ENCODE data around the gene NOTCH2.
"Not testable (repeated sequence)": the region's sequence is repeated elsewhere in the genome, so short reads cannot be mapped to it uniquely, and the experiment has no call there.

NOTCH2 gene

DNA sequence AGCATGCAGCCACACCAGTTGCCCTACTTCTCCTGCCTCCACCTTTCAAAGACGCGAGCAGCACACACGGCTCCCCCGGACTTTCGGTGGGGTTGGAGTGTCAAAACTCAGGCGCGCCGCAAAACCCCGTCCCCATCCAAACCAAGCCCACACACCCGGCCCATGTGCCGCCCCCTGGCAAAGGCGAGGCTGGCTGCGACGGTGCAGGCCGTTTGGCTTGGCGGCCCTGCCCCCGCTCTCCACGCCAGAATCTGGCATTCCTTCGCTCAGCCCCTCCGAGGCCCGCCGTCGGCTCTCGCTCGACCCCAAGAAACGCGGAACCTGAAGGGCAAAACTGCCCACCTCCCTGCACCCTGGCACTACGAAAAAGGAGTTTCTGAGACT lies 787 bp downstream of the NOTCH2 start:
- DNase-seq (ENCODE audit: low read depth), result peak; percentile 0

DNA sequence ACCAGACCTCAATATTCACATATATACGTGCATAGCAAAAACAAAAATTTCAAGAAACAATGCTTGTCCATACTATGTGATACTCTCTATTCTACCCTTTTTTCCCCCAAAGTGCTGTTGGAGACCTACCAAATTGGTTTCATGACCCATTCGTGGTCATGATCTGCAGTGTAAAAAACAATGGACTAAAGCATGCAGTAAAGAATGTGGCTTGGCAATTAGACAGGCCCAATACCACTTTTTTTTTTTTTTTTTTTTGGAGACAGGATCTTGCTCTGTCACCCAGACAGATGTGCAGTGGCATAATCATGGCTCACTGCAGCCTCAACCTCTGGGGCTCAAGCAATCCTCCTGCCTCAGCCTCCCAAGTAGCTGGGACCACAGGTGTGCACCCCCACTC lies 21.3 kb downstream of the NOTCH2 start:
- not testable (repeated sequence) for DNase-seq (ENCODE audit: low read depth)

DNA sequence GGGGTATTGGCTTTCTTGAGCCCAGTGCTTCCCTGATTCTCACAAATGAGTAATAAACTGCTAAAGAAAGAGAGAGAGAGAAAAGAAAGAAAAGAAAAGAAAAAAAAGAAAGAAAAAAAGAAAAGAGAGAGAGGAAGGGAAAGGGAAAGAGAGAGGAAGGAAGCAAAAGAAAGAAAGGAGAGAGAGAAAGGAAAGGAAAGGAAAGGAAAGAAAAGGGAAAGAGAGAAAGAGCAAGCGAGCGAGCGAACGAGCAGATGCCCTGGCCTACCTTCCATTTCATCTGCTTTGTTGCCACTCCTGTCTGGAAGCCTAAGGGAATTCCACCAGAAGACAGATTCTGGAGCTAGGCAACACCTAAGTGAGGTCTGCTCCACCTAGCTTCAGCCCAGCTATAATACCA lies 27.7 kb downstream of the NOTCH2 start:
- not testable (repeated sequence) for DNase-seq (ENCODE audit: low read depth)

DNA sequence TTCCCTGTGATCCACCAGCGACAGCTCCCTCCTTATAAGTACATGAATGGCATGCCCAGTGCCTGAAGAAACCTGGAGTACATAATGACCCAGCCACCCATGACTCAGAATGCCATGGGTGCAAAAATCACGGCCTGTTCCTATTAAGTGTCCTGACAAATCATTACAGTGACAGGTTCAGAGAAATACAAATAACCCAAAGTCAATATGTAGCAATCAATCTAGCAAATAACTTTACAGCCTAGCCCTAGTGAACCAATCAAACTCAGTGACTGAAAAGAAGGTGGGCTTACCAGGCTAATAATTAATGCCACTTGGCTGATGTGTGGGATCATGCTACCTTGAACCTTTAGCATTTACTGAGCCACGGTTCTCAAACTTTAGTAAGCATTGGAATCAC lies 37.2 kb downstream of the NOTCH2 start:
- not testable (repeated sequence) for DNase-seq (ENCODE audit: low read depth)

DNA sequence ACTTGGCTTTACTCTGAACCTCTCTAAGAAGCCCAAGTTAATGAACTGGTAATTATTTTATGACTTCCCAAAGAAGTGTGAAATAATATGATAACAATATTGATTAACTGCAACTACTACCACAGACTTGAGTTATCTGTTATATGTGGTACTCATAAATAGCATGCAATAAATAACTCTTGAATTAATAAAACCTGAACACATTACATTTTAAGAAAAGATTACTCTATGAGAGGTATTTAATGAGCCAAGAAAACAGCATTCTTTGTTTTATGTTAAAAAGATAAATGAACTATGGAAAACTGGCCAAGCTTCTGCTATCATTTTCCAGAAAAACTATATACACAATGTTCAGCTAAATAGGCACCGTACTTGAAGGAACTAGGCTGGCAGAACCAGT lies 45.7 kb downstream of the NOTCH2 start:
- DNase-seq (ENCODE audit: low read depth), result not testable (repeated sequence)

DNA sequence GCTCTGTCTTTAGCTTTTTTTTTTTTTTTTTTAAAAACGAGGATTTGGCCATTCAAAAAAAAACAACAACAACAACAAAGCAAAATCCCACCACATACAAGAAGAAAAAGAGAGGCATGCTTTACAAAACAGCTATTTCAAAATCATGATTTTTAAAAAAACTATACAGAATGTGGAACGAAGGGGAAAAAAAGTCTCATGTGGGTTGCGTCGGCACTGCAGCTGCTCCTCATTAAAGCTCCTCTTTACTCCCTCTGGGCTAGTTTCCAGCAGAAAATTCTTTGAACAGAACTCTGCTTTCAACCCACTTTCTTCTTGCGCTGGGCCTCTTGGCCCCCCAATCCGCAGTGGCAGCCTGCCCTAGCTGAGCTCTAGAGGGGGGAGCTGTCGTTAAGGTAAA lies 54.5 kb downstream of the NOTCH2 start:
- not testable (repeated sequence) for DNase-seq (ENCODE audit: low read depth)

DNA sequence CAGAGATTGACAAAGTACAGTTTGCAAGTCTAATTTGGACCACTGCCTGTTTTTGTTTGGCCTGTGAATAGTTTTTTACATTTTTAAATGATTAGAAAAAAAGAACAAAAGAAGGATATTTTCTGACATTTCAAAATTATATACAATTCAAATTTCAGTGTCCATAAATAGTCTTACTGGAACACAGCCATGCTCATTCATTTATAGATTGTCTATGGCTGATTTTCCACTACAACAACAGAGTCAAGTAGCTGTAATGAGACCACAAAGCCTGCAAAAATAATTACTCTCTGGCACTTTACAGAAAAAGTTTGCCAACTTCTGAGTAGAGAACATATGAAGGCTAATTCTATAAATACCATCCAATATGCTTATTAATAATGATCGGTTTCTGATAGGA lies 61.1 kb downstream of the NOTCH2 start:
- not testable (repeated sequence) for DNase-seq (ENCODE audit: low read depth)

DNA sequence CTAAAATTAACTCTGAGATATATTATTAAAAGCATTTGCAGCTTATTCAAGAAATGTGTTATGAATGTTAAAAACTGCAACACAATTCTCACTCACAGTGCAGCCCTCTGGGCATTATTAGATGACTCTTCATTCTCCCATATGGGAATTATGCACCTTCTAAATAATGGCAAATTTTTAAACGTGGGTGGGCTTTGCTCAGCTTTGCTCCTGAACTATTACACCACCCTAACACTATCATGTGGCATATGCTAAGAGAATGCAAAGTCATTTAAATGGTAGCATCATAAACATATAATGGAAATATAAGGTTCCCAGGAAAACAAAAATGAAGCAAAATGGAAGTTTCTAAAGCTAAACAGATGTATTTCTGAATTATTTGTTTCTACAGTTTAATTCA lies 61.6 kb downstream of the NOTCH2 start:
- not testable (repeated sequence) for DNase-seq (ENCODE audit: low read depth)

DNA sequence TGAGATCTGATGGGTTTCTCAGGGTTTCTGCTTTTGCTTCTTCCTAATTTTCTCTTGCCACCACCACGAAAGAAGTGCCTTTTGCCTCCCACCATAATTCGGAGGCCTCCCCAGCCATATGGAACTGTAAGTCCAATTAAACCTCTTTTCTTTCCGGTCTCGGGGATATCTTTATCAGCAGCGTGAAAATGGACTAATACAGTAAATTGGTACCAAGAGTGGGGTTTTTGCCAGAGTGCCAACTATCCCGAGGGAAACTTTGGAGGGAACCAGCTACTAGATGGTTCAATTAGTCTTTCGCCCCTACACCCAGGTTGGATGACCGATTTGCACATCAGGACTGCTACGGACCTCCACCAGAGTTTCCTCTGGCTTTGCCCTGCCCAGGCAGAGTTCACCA lies 68.4 kb downstream of the NOTCH2 start:
- DNase-seq (ENCODE audit: low read depth), result not testable (repeated sequence)

DNA sequence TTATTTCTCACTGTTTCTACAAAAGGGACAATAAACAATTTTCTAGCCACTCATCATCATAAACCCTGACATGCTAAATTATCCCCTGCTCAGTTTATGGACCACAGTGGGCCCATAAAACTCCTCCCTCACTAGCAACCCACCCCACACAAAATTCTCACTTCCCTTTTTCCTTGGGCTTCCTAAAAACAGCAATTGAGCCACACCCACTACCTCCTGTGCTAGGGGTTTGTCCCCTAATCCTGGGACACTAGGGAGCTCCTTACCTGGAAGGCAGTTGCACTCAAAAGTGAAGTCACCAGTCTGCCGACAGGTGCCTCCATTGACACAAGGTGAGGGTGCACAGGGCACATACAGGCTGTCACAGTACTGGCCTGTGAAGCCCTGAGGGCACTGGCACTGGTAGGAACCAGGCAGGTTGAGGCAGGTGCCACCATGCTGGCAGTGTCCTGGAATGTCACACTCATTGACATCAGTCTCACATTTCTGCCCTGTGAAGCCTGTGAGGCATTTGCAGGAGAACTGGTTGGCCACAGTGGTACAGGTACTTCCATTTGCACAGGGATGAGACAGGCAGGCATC lies 72.6 kb downstream of the NOTCH2 start:
- not testable (repeated sequence) for DNase-seq (ENCODE audit: low read depth)

DNA sequence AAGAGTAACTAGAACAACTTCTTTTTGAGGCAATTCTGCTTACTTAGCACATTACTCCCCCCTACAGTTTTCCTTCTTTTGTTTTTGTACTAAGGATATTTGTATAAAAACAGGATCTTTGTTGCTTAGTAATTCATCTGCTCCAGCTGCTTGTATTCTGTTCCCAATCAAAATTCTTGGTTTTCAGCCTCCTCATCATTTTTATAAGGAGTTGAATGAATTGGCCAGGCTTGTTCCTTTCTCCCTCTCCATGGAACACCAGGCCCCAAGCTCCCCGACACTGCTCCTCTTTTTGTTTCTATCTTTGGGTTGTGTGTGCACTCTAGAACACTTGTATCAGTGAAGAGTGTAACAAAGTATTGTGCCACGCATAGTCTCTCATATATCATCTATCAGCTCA lies 73.5 kb downstream of the NOTCH2 start:
- not testable (repeated sequence) for DNase-seq (ENCODE audit: low read depth)

DNA sequence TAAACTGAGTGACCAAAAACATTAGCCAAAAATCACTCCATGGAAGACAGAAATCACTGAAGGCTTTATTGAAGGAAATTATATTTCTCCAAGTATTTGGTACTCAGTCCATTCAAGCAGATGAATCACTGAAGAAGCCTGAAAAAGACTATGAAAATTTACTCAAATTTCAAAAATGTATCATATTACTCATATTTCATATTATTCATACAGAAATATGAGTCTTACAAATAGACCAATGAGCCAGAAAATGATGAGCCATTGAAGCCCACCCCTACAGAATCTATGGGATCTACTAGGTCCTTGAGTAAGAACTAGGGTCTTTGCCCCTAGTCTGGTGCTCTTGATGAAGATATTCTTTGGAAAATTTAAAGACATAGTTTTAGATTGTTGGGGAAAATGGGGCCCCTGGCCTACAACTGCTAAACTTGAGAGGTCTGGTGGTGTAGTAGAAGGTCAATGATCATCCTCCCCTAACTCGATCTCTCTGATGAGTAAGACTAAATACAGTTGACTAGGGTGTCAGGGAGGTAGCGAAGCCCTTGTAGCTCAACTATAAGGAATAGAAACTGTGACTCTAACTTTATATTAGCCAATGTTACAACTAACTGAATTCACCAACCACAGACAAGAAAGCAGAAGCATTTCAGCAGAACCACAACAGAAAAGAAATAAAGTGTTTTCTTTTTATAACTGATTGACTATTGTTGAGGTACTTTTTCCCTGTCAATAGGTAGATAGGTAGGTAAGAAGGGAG lies 81.0 kb downstream of the NOTCH2 start:
- DNase-seq (ENCODE audit: low read depth), result no peak

DNA sequence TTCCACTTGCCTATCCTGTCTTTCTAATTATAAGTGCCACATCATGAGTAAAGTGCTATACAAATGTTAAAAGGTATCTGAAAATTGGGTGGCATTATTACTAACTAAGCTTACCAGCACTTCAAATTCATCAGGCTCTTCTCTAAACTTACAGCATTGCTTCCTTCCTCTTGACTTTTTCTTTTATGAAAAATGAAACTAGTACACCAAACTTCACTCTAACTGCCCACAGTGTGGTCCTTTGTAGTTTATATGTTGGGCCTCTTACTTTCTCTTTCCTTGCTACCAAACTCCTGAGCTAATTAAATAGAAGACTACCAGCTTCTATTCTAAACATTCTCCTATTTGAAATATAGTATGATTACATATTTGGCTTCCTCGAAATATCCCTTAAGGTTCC lies 81.8 kb downstream of the NOTCH2 start:
- DNase-seq (ENCODE audit: low read depth), result no peak

DNA sequence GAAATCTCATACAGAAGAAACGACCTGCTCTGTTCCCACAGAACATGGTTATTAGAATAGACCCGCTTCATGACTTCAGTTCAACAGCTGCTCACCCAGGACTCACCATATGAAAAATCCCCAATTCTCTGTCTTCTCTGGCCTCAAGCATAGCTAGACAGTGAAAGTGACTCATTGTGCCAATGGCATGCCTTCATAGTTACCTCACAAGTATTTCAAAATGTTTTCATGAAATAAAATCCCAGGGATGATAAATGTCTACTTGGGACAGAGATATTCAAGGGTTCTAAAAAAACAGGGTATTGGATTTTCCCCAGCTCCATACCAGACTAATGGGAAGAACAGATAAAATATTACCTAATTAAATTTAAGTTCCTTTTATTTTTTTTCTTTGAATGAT lies 82.3 kb downstream of the NOTCH2 start:
- no peak for DNase-seq (ENCODE audit: low read depth)

DNA sequence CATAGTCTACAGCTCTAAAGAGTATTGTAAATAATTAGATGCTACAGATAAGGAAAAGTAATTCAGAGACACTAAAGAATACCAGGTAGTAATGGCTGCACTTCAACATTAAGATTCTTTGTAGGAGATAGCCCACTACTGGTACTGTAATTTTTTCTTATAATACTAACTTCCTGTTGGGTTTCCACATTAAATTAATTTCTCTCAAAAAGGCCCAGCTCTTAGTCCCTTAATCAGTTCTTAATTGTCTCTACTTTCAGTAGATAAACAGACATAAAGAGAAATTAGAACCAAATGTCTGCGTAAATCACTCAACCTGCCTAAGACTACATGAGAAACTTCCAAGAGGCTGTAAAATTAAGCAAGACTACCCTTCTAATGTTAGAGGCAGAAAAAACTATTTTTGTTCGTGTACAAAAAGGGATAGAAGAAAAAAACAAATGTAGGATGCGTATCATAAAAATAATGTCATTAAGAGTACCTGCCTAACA lies 83.4 kb downstream of the NOTCH2 start:
- DNase-seq (ENCODE audit: low read depth), result no peak

DNA sequence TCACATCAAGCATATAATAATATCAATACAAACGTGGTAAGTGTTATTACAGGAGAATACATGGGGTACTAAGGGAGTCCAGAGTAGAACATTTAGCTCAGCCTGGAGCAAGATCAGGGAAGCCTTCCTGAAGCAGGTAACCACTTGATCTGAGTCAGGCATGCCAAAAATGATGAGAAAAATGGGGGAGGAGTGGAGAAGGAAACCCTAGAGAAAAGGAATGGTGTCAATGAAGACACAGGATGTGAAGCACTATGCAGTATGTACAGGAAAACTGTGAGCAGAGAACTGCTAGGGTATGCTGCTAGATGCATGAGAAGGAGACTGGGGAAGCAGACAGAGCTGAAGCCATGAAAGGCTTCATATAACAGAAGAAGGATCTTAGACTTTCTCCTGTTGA lies 84.7 kb downstream of the NOTCH2 start:
- DNase-seq (ENCODE audit: low read depth), result no peak

DNA sequence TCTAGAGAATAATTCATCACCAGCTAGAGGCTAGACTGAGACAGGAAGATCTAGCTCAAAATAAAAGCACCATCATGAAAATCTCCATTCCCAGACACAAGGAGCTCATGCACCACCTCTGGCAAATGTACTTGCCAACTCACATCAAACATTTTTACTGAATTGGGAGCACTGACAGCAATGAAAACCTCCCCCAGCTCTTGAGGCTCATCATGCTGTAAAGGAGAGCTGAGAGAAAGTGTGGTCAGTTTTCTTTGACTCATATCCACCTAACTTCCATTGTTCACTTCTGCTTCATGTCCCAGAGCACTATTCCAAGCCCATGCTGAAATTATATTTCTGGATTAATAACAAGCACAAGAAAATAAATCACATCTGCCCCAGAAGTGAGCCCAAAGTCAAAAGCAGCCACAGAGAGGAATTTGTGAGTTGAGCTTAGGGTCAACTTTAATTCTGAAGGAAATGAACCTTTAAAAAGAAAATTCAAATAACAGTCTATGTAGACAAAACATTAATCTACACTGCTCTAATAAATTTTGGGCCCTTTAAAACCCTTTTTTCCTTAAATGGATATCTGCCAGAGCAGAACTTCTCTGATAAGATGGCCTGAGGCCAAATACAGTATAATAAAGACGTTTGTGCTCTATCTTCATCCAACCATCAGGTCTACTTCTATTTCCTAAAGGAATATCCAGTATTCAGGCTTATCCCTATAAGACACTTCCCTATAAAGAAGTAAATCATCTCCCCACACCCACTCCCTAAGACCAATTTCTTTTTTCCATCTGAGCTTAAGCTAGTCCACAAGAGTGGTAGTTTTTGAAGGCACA lies 87.3 kb downstream of the NOTCH2 start:
- no peak for DNase-seq (ENCODE audit: low read depth)

DNA sequence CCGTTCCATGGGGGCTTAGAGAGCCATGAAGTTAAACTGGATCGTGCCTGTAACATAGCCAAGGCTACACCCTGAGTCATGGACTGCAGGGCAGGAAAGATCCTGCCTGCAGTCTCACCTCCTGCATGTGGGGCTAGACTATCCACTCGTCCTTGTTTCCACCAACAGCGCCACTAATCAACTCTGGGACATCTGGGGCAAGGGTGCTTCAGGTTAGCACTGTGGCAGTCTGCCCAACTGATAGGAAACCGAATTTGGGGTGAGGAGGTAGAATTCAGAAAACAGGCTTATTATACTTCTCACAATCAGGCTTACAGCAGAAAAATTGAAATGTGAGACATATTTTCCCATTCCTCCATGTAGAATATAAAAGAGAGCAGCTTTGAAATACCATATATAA lies 88.0 kb downstream of the NOTCH2 start:
- no peak for DNase-seq (ENCODE audit: low read depth)

DNA sequence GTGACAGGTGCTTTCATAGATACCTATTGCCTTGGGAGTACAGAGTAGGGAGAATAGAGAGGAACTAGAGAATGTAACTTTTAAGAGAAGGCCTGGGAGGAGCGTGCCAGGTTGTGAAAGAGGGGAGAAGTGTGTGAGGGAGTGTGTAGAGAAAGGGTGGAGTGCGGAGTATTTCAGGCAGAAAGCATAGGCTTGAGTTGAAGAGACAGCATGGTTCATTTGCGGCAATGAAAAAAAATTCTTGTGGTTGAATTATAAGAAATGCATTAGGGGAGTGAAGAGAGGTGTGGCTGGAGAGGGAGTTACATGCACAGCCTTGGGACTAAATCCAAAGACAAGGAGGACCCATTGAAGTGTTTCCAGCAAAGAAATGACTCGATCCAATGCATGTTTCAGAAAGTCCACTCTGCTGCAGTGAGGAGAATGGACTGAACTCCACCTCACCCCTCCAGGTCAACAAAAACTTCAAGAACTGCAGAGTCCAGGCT lies 91.4 kb downstream of the NOTCH2 start:
- no peak for DNase-seq (ENCODE audit: low read depth)

DNA sequence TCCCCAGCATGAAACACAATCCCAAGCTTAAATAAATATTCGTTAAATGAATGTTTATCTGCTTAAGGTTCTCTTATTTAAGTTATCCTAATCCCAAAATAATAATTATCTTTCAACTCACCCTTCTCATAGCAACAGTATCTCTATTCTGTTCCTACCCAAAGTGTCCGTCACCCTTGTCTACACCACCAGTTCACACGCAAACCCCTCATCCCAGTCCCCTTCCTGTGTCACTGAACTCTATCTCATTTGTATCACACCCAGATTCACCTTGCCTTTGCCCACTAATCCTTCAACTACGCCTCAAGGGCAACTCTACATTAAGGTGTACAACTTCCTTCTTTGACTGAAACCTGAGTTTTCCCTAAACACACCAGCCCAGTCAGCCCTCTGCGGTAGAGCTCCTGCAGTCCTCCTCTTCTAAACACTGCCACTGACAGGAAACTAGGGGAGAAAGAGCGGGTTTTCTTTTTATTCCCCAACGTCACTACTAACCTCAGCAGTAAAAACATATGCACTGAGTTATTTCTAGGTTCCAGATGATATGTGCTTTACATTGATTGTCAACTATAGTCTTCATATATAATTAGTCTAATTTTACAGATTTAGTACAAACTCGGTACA lies 92.2 kb downstream of the NOTCH2 start:
- not testable (repeated sequence) for DNase-seq (ENCODE audit: low read depth)

DNA sequence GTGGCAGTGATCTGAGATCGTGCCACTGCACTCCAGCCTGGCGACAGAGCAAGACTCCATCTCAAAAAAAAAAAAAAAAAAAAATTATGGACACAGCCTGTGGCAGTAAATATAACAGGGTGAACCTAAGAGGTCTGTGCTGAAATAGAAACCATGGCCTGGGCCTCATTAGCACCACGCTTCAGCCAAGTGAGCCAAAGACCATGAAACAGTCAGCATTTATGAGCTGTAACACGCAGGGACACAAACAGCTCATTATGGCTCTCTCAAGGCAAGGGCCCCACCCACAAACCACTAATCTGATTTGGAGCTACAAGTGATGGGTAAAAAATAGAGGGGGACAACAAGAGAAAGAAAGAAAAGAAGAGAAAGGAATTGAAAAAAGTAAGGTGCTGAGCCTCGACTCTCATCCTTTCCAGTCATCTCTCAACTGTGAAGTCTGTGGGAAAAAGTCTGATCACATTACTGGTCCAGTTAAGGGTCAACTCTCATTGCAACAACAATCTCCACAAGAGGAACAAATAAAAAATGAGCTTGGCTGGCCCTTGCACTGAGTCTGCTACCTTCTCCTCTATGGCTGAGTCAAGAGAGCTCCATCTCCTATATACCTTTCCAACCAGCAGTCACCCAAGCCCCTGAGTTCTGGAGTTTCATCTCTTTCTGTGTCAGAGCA lies 93.7 kb downstream of the NOTCH2 start:
- not testable (repeated sequence) for DNase-seq (ENCODE audit: low read depth)

DNA sequence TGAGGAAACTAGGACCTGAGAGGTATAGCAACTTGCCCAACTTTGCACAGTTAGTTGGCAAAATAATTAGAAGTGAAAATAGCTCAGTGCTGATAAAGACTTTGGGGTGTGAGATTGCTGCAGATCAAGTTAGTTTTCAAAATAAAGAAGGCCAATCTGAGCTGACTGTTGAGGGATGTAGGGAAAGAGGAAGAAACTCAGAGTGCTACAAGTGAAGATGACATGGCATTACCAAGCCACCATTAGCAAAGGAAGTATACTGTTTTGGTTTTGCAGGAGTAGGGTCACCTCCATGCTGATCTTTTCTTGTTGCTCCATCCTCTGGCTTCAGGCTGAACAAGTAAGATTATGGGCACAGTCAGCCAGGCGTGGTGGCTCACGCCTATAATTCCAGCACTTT lies 94.5 kb downstream of the NOTCH2 start:
- no peak for DNase-seq (ENCODE audit: low read depth)
